Spleen (tissue), 11 donors: ENCODE measurements around the gene NUP50. TPM values are rescaled to one million over a fixed set of nuclear protein-coding genes. Genes with fewer than 3 reads are reported as not detected.

ENCODE experiments used
- DNase-seq: peaks from one replicate; pipeline ENCODE4 v3.0.0-alpha.2; 2020
- H3K27ac ChIP-seq, 8 donors: fragments of 200-600 bp; sonication (generic) in 7 of 8; 1 replicate in 4 of 8; 2 replicates in 4 of 8; pipeline versions ENCODE4 v1.5.0 to v1.8.0; 2016 to 2021; ENCODE audit warnings: inconsistent platforms in 4 of 8, mild to moderate bottlenecking in 4 of 8, moderate library complexity in 1 of 8
- H3K27me3 ChIP-seq, 7 donors: fragments of 200-600 bp; sonication (generic) in 6 of 7; replicated peaks in 1 of 7; 1 replicate in 4 of 7; 2 replicates in 3 of 7; pipeline versions ENCODE4 v1.5.0 to v1.8.0; 2016 to 2021; ENCODE audit warnings: inconsistent platforms in 3 of 7, mild to moderate bottlenecking in 1 of 7
- H3K36me3 ChIP-seq, 6 donors: fragments of 200-600 bp; sonication (generic) in 5 of 6; 1 replicate in 4 of 6; 2 replicates in 2 of 6; pipeline versions ENCODE4 v1.5.0 to v1.8.0; 2016 to 2021; ENCODE audit warnings: inconsistent platforms in 2 of 6
- H3K4me1 ChIP-seq, 6 donors: fragments of 200-600 bp; sonication (generic) in 5 of 6; 1 replicate in 3 of 6; 2 replicates in 3 of 6; pipeline versions ENCODE4 v1.5.0 to v1.8.0; 2016 to 2021; ENCODE audit warnings: inconsistent platforms in 3 of 6
- H3K4me3 ChIP-seq, 8 donors: fragments of 200-600 bp; sonication (generic) in 7 of 8; 1 replicate in 4 of 8; 2 replicates in 4 of 8; pipeline versions ENCODE4 v1.5.0 to v1.8.0; 2016 to 2021; ENCODE audit warnings: inconsistent platforms in 4 of 8, mild to moderate bottlenecking in 4 of 8, moderate library complexity in 2 of 8
- H3K9me3 ChIP-seq, 8 donors: fragments of 200-600 bp; sonication (generic) in 7 of 8; 1 replicate in 4 of 8; 2 replicates in 4 of 8; pipeline versions ENCODE4 v1.5.0 to v1.8.0; 2016 to 2021; ENCODE audit warnings: inconsistent platforms in 4 of 8
- CTCF ChIP-seq, 11 experiments: fragments of 200-600 bp in 7 of 11; fragments of 450-650 bp in 4 of 11; sonication (generic) in 4 of 11; IDR thresholded peaks in 8 of 11; conservative IDR thresholded peaks in 3 of 11; 1 replicate in 7 of 11; 2 replicates in 4 of 11; pipeline versions ENCODE4 v1.4.0 to v1.8.0; 2016 to 2021; ENCODE audit warnings: antibody characterized with exemption in 11 of 11, inconsistent platforms in 4 of 11, mild to moderate bottlenecking in 1 of 11
- POLR2A ChIP-seq, 3 donors: fragments of 450-650 bp; IDR thresholded peaks; one replicate each; pipeline ENCODE4 v1.5.1; 2017; ENCODE audit warnings: antibody characterized with exemption in 3 of 3, mild to moderate bottlenecking in 1 of 3
- POLR2AphosphoS5 ChIP-seq, 3 donors: sonication (generic); formaldehyde crosslinking; IDR thresholded peaks; one replicate each; pipeline ENCODE4 v1.5.1; 2017; ENCODE audit warnings: antibody characterized with exemption in 3 of 3
- WGBS, 5 donors: extraction: QIAGEN DNeasy Blood & Tissue Kit in 3 of 5; methylation state at CpG; one replicate each; pipeline versions ENCODE4 v1.1.5 to v1.1.7; 2013 to 2018; 5-methylcytosine and 5-hydroxymethylcytosine counted together
- intact Hi-C: fragments of 100-400 bp; cut with DNase I; formaldehyde crosslinking; loops from one replicate; pipeline ENCODE4 v1.15.0; 2023; ENCODE audit warnings: low total_unique reads
- polyA plus RNA-seq, 3 donors: library from polyadenylated mRNA; stranded (reverse); fragments of 200-250 nt; gene quantifications; one replicate each; pipeline ENCODE4 v1.2.1, GENCODE V29; 2013
- total RNA-seq, 7 donors: library from RNA; depleted of rRNA in 3 of 7; stranded (reverse); fragments of >200 nt in 3 of 7; fragmentation: NEBNext Ultra II Directional in 4 of 7; extraction: Animal tissue kit (Norgen Biotek cat#: 25700) in 4 of 7; gene quantifications; one replicate each; pipeline versions ENCODE4 v1.1.0 to v1.2.1, GENCODE V29; 2016 to 2021
- donor health status: healthy with polysubstance abuse.
- donor health status: DM: no; HTN: no; CAD: no; lungs with moderate emphysema.
- donor health status: DM: no; HTN: no; CAD: no.
- donor health status: Bipolar disorder and iron deficiency.
- donor health status: healthy.
- donor health status: DM: no; HTN: no; CAD: no.
- donor health status: DM: yes; HTN: yes; CAD: no.

NUP50 gene
- total and polyA plus RNA-seq, 10 donors, result 16.2 to 109 (median 94.1) TPM

GRCh38 chr22:45221201-45221600 lies 57.5 kb downstream of the NUP50 start:
- DNase-seq, result no peak
- Histone ChIP-seq H3K27ac (no peak overlapping the region), H3K36me3 (peaks cover 0 to 17% (median 0%) of the 10 kb centered on the region in 6 donors), H3K27me3 (no peaks in the 10 kb centered on the region), H3K4me1 (peaks cover 0 to 78% (median 36%) of the 10 kb centered on the region in 6 donors), H3K9me3 (no peaks in the 10 kb centered on the region), H3K4me3 (no peak overlapping the region)
- WGBS, 5 donors, result 33 to 42% (median 39%) methylated on average over 5 of the region's 5 CpGs
- intact Hi-C loops, result no loop called here
- TF ChIP-seq CTCF (IDR thresholded peaks at IDR 0.05 in 8 of 11, conservative IDR thresholded peaks at IDR 0.05 in 3 of 11), result no peak
- no peak for TF ChIP-seq POLR2AphosphoS5 (IDR thresholded peaks at IDR 0.05)
- no peak for TF ChIP-seq POLR2A (IDR thresholded peaks at IDR 0.05)

DNA sequence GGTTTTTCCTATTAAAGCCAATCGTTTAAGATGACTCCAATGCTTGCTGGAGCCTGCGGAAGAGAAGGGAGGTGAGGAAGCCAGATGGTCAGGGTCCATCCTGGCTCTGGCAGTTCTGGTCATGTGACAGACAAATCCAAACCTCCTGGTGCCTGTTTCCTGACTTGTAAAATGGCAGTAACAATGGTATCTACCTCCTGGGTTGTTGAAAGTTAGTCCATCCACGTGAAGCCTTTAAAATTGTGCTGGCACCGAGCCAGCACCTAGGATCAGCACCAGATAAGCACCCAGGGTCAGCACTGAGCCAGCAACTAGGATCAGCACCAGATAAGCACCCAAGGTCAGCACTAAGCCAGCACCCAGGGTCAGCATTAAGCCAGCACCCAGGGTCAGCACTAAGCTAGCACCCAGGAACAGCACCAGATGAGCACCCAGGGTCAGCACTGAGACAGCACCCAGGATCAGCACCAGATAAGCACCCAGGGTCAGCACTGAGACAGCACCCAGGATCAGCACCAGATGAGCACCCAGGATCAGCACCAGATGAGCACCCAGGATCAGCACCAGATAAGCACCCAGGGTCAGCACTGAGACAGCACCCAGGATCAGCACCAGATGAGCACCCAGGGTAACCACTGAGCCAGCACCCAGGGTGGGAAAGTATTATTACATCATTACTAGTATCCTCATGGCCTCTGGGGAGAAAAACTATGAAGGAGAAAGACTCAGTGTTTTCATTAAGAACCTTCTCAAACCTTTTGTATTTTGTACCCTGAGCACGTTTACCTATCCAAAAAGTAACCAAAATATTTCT lies 59.8 kb downstream of the NUP50 start:
- Histone ChIP-seq H3K27me3 (no peaks in the 10 kb centered on the region), H3K4me3 (no peak overlapping the region), H3K4me1 (peaks cover 0 to 94% (median 59%) of the 10 kb centered on the region in 6 donors), H3K27ac (peak overlapping the region in 2 of 8 donors; percentile 1 to 17), H3K36me3 (peaks cover 0 to 29% (median 0%) of the 10 kb centered on the region in 6 donors), H3K9me3 (no peaks in the 10 kb centered on the region)
- 57 to 70% (median 62%) methylated on average over 5 of the region's 5 CpGs for WGBS, 5 donors
- peak; percentile 44 for DNase-seq
- TF ChIP-seq CTCF (IDR thresholded peaks at IDR 0.05 in 8 of 11, conservative IDR thresholded peaks at IDR 0.05 in 3 of 11) (no peak), POLR2A (IDR thresholded peaks at IDR 0.05) (no peak), POLR2AphosphoS5 (IDR thresholded peaks at IDR 0.05) (no peak)
- intact Hi-C loops, result no loop called here

DNA sequence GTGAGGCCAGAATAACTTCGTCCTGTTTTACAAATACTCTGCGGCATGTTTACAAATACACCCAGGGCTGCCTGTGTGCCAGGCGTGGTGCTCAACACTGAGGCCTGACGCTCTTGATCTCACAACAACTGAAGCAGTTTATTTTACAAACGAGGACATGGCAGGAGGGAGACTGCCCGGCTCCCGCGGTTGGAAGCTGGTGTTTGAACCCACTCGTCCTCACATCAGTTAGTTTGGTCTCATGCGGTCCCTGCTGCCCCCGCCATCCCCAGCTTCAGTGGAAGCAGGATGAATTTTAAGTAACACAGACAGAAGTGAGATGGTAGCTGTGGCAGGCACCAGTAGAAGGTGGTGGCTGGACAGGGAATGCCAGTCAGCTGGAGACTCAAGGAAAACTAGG lies 60.6 kb downstream of the NUP50 start:
- H3K27ac ChIP-seq, result no peak overlapping the region
- no peak overlapping the region for H3K4me3 ChIP-seq
- no peaks in the 10 kb centered on the region for H3K27me3 ChIP-seq
- no peaks in the 10 kb centered on the region for H3K9me3 ChIP-seq
- no peak for TF ChIP-seq CTCF (IDR thresholded peaks at IDR 0.05 in 8 of 11, conservative IDR thresholded peaks at IDR 0.05 in 3 of 11)
- TF ChIP-seq POLR2A (IDR thresholded peaks at IDR 0.05), result no peak
- TF ChIP-seq POLR2AphosphoS5 (IDR thresholded peaks at IDR 0.05), result no peak
- peak; percentile 27 for DNase-seq
- peaks cover 0 to 29% (median 0%) of the 10 kb centered on the region in 6 donors for H3K36me3 ChIP-seq
- WGBS, 5 donors, result 84 to 90% (median 86%) methylated on average over 11 of the region's 11 CpGs
- intact Hi-C loops, result no loop called here
- H3K4me1 ChIP-seq, result peaks cover 0 to 87% (median 60%) of the 10 kb centered on the region in 6 donors

DNA sequence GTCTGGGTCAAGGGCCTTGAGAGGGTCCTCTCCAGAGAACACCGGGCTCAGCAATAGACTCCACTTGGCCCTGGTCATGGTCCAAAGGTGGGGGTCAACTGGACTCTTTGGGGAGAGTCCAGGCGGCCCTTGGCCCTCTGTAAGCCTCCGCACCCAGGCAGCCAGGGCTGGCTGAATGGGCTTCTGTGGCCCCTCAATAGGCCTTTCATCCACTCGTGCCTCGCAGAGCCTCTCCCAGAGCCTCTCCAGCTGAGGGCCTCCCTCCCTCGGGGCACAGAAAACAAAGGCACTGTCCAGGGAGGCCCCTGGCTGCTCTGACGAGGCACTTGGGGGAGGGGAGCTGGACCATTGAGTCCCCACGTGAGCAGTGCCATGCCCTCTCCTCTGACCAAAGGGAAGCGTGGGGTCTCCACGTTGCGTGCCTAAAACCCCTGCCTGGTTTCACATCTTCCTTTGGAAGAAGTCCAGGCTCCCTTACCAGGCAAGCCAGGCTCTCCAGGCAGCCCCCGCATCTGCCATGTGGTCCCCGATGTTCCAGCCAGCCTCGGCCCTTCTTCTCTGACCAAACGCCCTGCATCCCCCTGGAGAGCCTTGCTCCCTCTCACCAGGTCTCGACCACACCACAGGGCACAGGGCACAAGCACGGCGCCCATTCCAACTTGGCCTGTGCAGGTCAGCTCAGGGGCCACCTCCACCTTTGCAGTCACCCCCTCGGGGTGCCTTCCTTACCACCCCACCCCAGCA lies 61.4 kb downstream of the NUP50 start:
- Histone ChIP-seq H3K27me3 (no peaks in the 10 kb centered on the region), H3K27ac (peak overlapping the region in 5 of 8 donors; percentile 57 to 88 (median 84)), H3K4me1 (peaks cover 0 to 93% (median 63%) of the 10 kb centered on the region in 6 donors), H3K36me3 (peaks cover 0 to 29% (median 0%) of the 10 kb centered on the region in 6 donors), H3K4me3 (no peak overlapping the region), H3K9me3 (no peaks in the 10 kb centered on the region)
- intact Hi-C loops, result no loop called here
- 83 to 88% (median 87%) methylated on average over 16 to 19 of the region's 19 CpGs for WGBS, 5 donors
- TF ChIP-seq CTCF (IDR thresholded peaks at IDR 0.05 in 8 of 11, conservative IDR thresholded peaks at IDR 0.05 in 3 of 11) (no peak), POLR2A (IDR thresholded peaks at IDR 0.05) (no peak), POLR2AphosphoS5 (IDR thresholded peaks at IDR 0.05) (no peak)
- peak; percentile 68 for DNase-seq
